HG03095 (cell line): ENCODE results near the gene NAA35.

Experiments used
- ATAC-seq: cut with Tn5 transposase; IDR thresholded peaks from one replicate; pipeline ENCODE4 v1.9.1; 2021; ENCODE audit warnings: moderate library complexity; ENCODE audit not compliant: unreplicated experiment

The NAA35 gene

GRCh38 chr9:86057491-86057890, 116.5 kb downstream of the NAA35 start:
- ATAC-seq = no peak

- no peak for ATAC-seq
Observed at GRCh38 chr9:86061972-86062739, 121.2 kb downstream of the NAA35 start.

GRCh38 chr9:86062845-86063693, 122.1 kb downstream of the NAA35 start:
- no peak for ATAC-seq

- no peak for ATAC-seq
Observed at GRCh38 chr9:86064220-86064619, 123.3 kb downstream of the NAA35 start.

GRCh38 chr9:86069206-86069869, 128.4 kb downstream of the NAA35 start:
- no peak for ATAC-seq
